Natural killer cell (primary cell): Measurements from ENCODE around the gene USH2A. TPM values are rescaled to one million over a fixed set of nuclear protein-coding genes. Genes with fewer than 3 reads are reported as not detected.

Source experiments
- ATAC-seq, 3 donors: fragments of 150-1000 bp in 2 of 3; fragments of 200-7000 bp in 1 of 3; cut with Tn5 transposase; 1 replicate in 1 of 3; 2 replicates in 2 of 3; pipeline ENCODE4 v1.10.0; 2021; ENCODE audit warnings: mild to moderate bottlenecking in 2 of 3, moderate library complexity in 2 of 3
- DNase-seq, 2 donors: peaks; one replicate each; pipeline versions ENCODE4 v3.0.0 to v3.0.0-alpha.2; 2013 to 2021; ENCODE audit warnings: mixed read lengths in 1 of 2
- H3K27ac ChIP-seq: one replicate; pipeline ENCODE4 v1.5.1; 2013; ENCODE audit warnings: mild to moderate bottlenecking, low read length
- H3K27me3 ChIP-seq: one replicate; pipeline ENCODE4 v1.6.1; 2013; ENCODE audit warnings: low read length; ENCODE audit not compliant: control insufficient read depth, insufficient read depth
- H3K36me3 ChIP-seq: one replicate; pipeline ENCODE4 v1.6.1; 2013; ENCODE audit warnings: low read length; ENCODE audit not compliant: control insufficient read depth, insufficient read depth
- H3K4me1 ChIP-seq: one replicate; pipeline ENCODE4 v1.6.1; 2013; ENCODE audit warnings: low read length; ENCODE audit not compliant: control insufficient read depth, insufficient read depth
- H3K4me3 ChIP-seq: one replicate; pipeline ENCODE4 v1.5.1; 2013; ENCODE audit warnings: low read length
- H3K9me3 ChIP-seq: one replicate; pipeline ENCODE4 v1.6.1; 2013; ENCODE audit warnings: low read length; ENCODE audit not compliant: control insufficient read depth, insufficient read depth
- H3K27ac Mint-ChIP-seq, 2 donors: one replicate each; pipeline ENCODE4 v1.8.0; 2022; ENCODE audit warnings: mild to moderate bottlenecking in 2 of 2, mixed read lengths in 2 of 2, moderate library complexity in 1 of 2
- H3K27me3 Mint-ChIP-seq, 2 donors: one replicate each; pipeline ENCODE4 v1.8.0; 2022; ENCODE audit warnings: low read depth in 2 of 2, mixed read lengths in 2 of 2
- H3K36me3 Mint-ChIP-seq: one replicate; pipeline ENCODE4 v1.8.0; 2022; ENCODE audit warnings: mixed read lengths
- H3K4me1 Mint-ChIP-seq, 2 donors: one replicate each; pipeline ENCODE4 v1.8.0; 2022; ENCODE audit warnings: mixed read lengths in 2 of 2
- H3K4me3 Mint-ChIP-seq: one replicate; pipeline ENCODE4 v1.8.0; 2022; ENCODE audit warnings: mild to moderate bottlenecking, moderate library complexity, mixed read lengths
- H3K9me3 Mint-ChIP-seq, 2 donors: one replicate each; pipeline ENCODE4 v1.8.0; 2022; ENCODE audit warnings: mixed read lengths in 2 of 2
- CTCF ChIP-seq: fragments of 200-600 bp; IDR thresholded peaks from one replicate; pipeline ENCODE4 v1.8.0; 2022; ENCODE audit warnings: antibody characterized with exemption
- WGBS: methylation state at CpG from one replicate; pipeline ENCODE4 v1.1.7; 2013; ENCODE audit warnings: missing lambda C conversion rate; ENCODE audit not compliant: insufficient coverage; 5-methylcytosine and 5-hydroxymethylcytosine counted together
- intact Hi-C: fragments of 100-400 bp; cut with micrococcal nuclease; formaldehyde crosslinking; loops from one replicate; pipeline ENCODE4 v1.14.2; 2022
- total RNA-seq, 4 donors: library from RNA; stranded (reverse); fragments of 120-200 nt in 1 of 4; gene quantifications; one replicate each; pipeline versions ENCODE4 v1.2.3 to v1.2.4, GENCODE V29; 2013 to 2022

Gene USH2A
- total RNA-seq, 3 donors from 2014 or later (not counting 1 experiment from before 2014, with no cell fraction given): not detected

- Histone ChIP-seq H3K36me3 (no peaks in the 10 kb centered on the region), H3K4me3 (no peak overlapping the region), H3K9me3 (no peaks in the 10 kb centered on the region), H3K27ac (no peak overlapping the region), H3K27me3 (no peaks in the 10 kb centered on the region), H3K4me1 (no peaks in the 10 kb centered on the region)
- DNase-seq: no peak
- WGBS: 41% methylated on average over 6 of the region's 8 CpGs
- TF ChIP-seq CTCF: no peak
- H3K27me3 Mint-ChIP-seq: no peaks in the 10 kb centered on the region
- intact Hi-C loops: no loop called here
- ATAC-seq: no peak
- no peaks in the 10 kb centered on the region for H3K36me3 Mint-ChIP-seq
- no peak overlapping the region for H3K4me3 Mint-ChIP-seq
- H3K27ac Mint-ChIP-seq: no peak overlapping the region
- H3K4me1 Mint-ChIP-seq: no peaks in the 10 kb centered on the region
- peaks cover 2 to 5% of the 10 kb centered on the region in 2 donors for H3K9me3 Mint-ChIP-seq
Measured at GRCh38 chr1:215710036-215710898, 713.0 kb downstream of the USH2A start.

DNA sequence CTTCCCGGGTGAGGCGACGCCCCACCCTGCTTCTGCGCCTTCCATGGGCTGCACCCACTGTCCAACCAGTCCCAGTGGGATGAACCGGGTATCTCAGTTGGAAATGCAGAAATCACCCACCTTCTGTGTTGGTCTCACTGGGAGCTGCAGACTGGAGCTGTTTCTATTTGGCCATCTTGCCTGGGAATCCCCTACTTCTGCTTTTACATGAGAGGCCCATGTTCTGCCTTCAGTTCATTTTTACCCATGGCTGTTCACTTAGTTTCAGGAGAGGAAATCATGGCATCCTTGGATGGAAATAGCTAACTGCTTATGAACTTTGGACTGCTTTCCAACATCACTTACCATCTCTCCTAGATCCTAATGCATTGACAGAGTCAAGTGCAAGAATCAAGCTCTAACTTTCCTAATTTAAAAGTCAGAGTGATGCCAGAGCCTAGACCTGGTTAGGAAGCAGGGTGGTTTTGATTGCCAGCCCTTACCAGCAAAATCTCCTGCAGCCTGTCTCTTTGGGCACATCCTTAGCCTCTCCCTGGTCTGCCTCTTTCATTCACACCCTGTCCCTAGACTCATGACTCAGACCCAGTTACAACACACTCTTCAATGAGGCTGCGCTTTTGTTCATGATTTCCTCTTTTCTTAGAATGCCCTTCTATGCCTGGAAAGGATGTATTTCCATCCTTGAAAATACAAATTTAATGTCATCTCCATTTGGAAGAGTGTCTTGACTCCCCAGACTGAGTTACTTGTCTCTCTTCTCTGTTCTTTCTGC is 719.0 kb downstream of the USH2A start:
- Histone ChIP-seq H3K27ac (no peak overlapping the region), H3K27me3 (no peaks in the 10 kb centered on the region), H3K9me3 (no peaks in the 10 kb centered on the region), H3K4me1 (no peaks in the 10 kb centered on the region), H3K36me3 (no peaks in the 10 kb centered on the region), H3K4me3 (no peak overlapping the region)
- WGBS: 75% methylated on average over 6 of the region's 6 CpGs
- intact Hi-C loops: no loop called here
- no peak for TF ChIP-seq CTCF
- DNase-seq: no peak
- Mint-ChIP-seq H3K9me3 (peaks cover 14 to 19% of the 10 kb centered on the region in 2 donors), H3K4me1 (no peaks in the 10 kb centered on the region), H3K27me3 (no peaks in the 10 kb centered on the region), H3K27ac (no peak overlapping the region), H3K4me3 (no peak overlapping the region), H3K36me3 (no peaks in the 10 kb centered on the region)
- ATAC-seq: no peak

DNA sequence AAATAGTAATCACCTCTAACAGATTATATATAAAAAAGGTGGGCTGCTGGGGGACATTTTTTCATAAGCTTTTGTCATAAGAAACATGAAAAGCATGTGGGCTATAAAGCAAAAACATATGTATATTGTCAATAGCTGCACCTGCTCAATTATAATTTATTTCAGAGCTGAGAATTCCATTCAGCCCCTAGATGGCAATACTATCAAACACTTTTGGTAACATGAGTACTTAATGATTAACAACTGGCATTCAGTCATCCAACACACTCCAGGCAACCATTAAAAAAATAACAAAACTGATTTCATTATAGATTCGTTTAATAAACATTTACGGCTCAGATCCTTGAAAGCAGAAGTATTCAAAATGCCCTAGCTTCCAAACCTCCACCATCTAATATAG is 741.0 kb downstream of the USH2A start:
- Histone ChIP-seq H3K36me3 (no peaks in the 10 kb centered on the region), H3K9me3 (peaks cover 5% of the 10 kb centered on the region), H3K27ac (no peak overlapping the region), H3K27me3 (no peaks in the 10 kb centered on the region), H3K4me3 (no peak overlapping the region), H3K4me1 (no peaks in the 10 kb centered on the region)
- WGBS: 91% methylated on average over 2 of the region's 2 CpGs
- TF ChIP-seq CTCF: no peak
- Mint-ChIP-seq H3K27me3 (no peaks in the 10 kb centered on the region), H3K36me3 (no peaks in the 10 kb centered on the region), H3K4me1 (no peaks in the 10 kb centered on the region), H3K27ac (no peak overlapping the region), H3K4me3 (no peak overlapping the region), H3K9me3 (peaks cover 8 to 10% of the 10 kb centered on the region in 2 donors)
- ATAC-seq (no peak), DNase-seq (no peak)
- intact Hi-C loops: no loop called here
